Measurements from ENCODE around the gene PRXL2C. TPM values are rescaled to one million over a fixed set of nuclear protein-coding genes. Genes with fewer than 3 reads are reported as not detected.
A peak's percentile ranks its signal among the peaks of the same experiment; 100 is the strongest.
"Not testable (repeated sequence)": the region's sequence is repeated elsewhere in the genome, so short reads cannot be mapped to it uniquely, and the experiment has no call there.

Gene PRXL2C
- total RNA-seq, 1 donor from 2014 or later = 13.8 TPM

DNA sequence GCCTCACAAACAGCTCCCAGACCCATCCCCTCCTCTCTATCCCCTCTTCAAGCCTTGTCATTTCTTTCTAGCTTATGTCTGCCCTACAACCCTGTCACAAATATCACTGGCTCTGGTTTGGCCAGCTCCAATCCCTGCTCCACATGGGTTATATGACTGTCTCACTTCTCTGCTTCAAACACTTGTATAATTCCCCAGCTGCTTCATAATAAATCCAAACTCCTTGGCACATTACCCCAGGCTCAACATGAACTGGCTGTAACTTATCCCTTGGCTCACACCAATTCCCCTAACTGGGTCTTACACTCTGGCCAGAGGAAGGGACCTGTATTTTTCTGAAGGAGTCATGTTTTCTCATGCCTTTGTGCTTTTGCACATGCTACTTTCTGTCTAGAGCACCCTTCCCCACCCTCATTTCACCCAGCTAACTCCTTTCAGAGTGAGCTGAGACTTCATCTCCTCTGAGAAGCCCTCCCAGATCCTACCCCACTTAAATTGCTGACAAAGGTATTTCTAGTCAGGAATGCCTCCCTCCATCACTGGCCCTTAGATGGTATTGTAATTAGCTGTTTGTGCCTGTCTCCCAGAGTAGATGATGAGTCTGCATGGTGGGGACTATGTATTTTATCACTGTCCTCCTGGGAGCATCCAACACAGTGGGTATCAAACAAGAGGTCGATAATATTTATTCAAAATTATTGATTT lies 5.3 kb downstream of the PRXL2C start:
- no peak for DNase-seq (ENCODE audit: extremely low read depth, low read depth, low spot score)

DNA sequence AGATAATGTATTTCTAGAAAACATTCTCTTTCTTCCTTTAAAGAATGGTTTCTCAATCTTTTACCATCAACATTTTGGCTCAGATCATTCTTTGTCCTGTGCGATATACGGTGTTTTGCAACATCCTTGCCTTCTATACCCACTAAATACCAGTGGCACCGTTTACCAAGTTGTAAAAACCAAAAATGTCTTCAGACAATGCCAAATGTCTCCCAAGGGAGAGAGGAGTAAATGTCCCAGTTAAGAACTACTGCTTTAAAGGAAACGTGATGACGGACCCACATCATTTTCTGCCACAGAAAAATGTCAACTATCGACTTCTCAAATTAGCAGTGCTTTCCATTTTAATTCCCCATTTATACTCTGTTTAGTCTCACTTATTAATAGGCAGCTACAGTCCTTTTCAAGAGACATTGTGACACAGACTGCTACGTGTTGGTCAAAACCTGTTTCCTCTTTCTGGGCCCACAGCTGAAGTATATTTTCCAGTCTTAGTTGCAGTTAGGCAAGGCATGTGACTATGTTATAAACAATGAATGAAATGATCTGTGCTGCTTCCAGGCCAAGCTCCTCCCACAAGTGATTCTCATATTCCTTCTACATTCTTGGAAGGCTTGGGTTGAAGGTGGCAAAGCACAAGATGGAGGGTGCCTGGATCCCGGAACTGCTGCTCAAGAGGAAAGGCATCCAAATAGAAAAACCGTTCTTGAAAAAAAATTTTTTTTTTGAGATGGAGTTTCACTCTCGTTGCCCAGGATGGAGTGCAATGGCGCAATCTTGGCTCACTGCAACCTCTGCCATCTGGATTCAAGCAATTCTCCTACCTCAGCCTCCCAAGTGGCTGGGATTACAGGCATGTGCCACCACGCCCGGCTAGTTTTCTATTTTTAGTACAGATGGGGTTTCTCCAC lies 8.8 kb downstream of the PRXL2C start:
- no peak for DNase-seq (ENCODE audit: extremely low read depth, low read depth, low spot score)

DNA sequence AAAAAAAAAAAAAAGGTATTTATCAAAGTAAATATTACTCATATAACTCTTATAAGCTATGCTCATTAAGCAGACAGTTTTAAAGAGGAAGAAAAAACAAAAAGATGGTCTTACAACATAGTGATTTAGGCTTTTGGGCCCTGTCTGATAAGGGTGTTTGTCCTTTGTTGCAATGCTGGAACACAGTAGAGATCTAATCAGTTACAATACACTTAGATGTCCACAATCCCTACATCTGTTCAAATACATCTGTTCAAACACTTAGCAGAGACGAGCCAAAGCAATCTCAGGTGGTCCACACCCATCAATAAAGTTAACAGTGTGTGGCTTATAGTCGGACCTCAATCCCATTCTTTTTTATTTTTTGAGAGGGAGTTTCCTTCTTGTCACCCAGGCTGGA lies 11.0 kb downstream of the PRXL2C start:
- DNase-seq (ENCODE audit: extremely low read depth, low read depth, low spot score) = no peak

DNA sequence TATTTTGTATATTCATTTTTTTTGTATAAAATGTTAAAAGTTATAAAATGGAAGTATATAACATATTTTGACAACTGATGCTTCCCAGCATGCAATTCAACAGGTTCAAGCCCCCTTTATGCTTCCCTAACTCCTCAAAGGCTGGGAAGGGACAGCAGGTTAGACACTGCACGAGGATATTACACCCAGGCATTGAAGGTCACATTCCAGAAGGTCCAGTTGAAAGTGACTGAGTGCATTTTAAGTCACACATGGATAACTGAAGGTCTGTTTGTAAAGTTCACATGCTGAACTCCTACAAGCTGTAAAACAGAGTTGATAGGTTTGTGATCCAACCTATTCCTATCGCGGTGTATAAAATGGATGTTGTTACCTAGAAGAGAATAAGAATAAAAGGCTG lies 13.6 kb downstream of the PRXL2C start:
- DNase-seq (ENCODE audit: extremely low read depth, low read depth, low spot score) = no peak

DNA sequence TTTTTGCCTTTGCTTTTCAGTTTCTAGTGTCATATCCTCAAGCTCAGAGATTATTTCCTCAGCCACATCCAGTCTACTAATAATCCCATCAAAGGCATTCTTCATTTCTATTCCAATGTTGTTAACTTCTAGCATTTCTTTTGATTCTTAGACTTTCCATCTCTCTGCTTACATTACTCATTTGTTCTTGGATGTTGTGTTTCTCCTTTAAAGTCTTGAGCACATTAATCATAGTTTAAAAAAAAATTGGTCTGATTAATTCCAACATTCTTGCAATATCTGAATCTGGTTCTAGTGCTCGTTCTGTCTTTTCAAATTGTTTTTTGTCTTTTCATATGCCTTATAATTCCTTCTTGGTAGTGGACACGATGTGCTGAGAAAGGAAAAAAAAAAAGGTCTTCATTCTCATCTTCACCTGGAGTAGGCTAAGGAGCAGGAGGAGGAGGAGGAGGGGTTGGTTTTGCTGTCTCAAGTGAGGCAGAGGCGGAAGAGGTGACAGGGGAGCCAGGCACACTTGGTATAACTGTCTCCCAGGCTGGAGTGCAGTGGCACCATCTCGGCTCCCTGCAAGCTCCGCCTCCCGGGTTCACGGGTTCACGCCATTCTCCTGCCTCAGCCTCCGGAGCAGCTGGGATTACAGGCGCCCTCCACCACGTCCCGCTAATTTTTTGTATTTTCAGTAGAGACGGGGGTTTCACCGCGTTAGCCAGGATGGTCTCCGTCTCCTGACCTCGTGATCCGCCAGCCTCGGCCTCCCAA lies 16.3 kb downstream of the PRXL2C start:
- DNase-seq (ENCODE audit: extremely low read depth, low read depth, low spot score) = no peak

DNA sequence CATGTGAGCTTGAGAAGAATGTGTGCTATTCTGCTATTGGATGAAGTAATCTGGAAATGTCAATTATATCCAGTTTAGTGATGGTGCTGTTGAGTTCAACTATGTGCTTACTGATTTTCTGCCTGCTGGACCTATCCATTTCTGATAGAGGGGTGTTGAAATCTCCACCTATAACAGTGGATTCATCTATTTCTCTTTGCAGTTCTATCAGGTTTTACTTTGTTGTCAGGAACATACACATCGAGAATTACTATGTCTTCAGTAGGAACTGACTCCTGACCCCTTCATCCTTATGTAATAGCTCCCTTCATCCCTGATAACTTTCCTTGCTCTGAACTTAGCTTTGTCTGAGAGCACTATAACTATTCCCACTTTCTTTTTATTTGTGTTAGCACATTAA lies 18.7 kb downstream of the PRXL2C start:
- DNase-seq (ENCODE audit: extremely low read depth, low read depth, low spot score) = no peak

DNA sequence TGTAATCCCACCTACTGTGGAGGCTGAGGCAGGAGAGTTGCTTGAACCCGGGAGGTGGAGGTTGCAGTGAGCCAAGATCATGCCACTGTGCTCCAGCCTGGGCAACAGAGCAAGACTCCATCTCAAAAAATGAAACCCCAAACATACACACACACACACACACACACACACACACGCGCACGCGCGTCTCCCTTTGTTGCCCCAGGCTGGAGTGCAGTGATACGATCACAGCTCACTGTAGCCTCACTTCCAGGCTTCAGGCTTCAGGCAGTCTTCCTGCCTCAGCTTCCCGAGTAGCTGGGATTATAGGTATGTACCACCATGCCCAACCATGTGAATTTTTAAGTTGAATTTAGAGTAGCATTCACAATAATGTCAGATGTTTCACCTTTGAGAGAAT lies 21.5 kb downstream of the PRXL2C start:
- DNase-seq (ENCODE audit: extremely low read depth, low read depth, low spot score) = not testable (repeated sequence)

DNA sequence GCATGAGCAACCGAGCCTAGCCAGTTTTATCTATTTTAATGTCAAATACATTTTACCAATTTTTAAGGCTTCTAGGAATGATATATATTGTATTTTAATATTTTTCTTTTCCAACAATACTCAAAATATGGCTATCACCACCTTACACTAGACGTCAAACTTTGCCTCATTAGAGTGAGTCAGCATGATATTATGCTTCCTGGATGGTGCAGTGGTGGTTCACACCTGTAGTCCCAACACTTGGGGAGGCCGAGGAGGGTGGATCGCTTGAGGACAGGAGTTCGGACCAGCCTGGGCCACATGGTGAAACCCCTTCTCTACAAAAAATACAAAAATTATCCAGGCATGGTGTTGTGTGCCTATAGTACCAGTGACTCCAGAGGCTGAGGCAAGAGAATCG lies 28.2 kb downstream of the PRXL2C start:
- DNase-seq (ENCODE audit: extremely low read depth, low read depth, low spot score) = no peak

DNA sequence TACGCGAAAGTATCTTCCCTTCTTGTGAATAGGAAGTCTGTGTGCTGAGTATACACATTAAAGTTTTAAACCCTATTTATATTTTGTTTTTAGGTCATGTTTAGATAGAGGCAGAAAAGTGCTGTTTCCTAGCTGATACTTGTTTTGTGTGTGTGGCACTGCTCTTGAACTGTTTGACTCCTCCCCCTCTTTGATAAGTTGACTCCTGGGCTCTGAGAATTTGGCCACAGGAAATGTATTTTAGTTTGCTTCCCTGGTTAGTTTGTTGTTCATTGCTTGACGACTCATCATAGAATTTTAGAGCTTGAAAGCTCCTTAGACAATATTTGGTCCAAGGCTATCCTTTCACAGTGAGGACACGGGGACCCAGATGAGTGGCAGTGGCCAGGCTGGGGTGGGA lies 33.5 kb downstream of the PRXL2C start:
- DNase-seq (ENCODE audit: extremely low read depth, low read depth, low spot score) = no peak

DNA sequence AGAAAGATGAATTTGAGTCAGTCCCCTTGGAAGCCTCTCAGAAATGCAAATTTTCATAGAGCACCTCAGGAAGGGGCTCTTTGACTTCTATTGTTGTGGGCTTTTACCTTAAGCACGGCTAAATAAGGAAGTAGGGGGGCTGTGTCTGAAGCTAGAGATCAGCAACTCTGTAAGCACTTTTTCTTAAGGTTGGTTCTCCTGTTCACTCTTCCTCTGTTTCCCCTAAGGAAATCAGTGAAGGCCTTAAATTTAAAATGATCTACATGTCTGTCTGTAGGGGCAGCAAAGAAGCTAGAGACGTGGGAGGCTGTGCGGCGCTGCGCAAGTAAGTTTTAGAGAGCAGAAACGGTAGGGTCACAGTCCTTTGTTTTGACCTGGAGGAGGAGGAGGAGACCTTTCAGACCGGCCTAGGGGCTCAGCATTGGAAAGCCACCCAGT lies 34.3 kb downstream of the PRXL2C start:
- DNase-seq (ENCODE audit: extremely low read depth, low read depth, low spot score) = no peak

DNA sequence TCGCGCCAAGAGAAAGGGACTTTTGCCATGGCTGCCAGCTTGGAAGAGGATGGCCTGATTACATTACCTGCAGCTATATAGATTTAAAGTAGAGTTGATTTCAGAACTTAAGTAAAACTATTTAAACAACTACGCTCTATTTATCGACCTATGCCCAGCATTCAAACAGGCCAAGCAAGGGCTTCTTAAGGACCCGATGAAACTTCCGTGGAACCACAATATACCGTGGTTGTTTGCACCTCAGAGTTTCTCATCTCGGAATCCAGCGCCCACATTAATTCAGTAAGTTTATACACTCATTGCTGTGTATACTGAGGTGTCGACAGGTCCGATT lies 35.0 kb downstream of the PRXL2C start:
- DNase-seq (ENCODE audit: extremely low read depth, low read depth, low spot score) = no peak

DNA sequence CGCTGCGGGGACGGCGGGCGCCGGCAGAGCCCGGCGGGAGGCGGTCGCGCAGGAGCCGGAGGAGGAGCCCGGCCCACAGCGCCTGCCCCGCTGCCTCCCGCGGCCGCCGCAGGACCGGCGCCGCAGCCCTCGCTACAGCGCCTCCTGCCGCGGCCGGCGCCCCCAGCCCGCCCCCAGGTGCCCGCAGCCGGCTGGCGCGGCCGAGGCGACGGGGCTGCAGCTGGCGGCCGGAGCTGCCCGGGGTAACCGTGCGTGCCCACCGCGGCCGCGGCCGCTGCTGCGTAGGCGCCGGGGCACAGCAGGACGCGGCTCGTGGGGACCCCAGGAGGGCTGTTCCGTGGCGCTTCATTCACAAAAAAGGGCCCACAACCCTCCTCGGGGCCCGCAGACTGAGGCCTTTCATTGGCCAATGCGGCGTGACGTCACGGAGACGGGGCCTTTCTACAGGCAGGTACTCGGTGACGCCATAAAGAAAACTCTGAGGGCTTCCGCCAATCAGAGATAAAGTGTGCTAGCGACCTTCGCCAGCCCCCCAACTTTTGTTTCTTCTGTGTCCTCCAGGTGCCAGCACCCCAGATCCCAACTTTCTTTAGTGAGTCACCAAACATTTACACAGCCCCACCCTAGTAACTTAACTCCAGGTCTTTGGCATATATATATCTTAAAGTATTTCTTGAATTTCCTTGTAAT lies 35.5 kb downstream of the PRXL2C start, which contains the start of gene CDC14B:
TSS of gene CDC14B (minus strand) at position 353 of the 690 bp plus-strand sequence. CDS start 465 bp downstream, outside the sequence.
- DNase-seq (ENCODE audit: extremely low read depth, low read depth, low spot score) = peak; percentile 45

DNA sequence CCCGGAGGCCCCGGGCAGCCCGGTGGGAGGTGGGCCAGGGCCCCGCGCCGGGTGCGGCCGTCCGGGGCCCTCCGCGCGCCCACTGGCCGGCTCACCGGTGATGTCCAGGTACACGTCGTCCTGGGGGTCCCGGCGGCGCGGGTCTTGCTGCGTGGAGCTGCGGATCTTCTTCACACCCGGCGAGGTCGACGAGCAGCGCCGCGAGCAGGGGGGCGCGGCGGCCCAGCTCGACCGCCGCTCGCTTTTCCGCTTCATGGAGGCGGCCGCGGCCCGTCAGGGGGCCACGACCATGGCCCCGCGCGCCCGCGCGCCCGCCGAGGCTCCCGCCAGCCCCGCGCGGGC lies 36.0 kb downstream of the PRXL2C start:
- no peak for DNase-seq (ENCODE audit: extremely low read depth, low read depth, low spot score)

DNA sequence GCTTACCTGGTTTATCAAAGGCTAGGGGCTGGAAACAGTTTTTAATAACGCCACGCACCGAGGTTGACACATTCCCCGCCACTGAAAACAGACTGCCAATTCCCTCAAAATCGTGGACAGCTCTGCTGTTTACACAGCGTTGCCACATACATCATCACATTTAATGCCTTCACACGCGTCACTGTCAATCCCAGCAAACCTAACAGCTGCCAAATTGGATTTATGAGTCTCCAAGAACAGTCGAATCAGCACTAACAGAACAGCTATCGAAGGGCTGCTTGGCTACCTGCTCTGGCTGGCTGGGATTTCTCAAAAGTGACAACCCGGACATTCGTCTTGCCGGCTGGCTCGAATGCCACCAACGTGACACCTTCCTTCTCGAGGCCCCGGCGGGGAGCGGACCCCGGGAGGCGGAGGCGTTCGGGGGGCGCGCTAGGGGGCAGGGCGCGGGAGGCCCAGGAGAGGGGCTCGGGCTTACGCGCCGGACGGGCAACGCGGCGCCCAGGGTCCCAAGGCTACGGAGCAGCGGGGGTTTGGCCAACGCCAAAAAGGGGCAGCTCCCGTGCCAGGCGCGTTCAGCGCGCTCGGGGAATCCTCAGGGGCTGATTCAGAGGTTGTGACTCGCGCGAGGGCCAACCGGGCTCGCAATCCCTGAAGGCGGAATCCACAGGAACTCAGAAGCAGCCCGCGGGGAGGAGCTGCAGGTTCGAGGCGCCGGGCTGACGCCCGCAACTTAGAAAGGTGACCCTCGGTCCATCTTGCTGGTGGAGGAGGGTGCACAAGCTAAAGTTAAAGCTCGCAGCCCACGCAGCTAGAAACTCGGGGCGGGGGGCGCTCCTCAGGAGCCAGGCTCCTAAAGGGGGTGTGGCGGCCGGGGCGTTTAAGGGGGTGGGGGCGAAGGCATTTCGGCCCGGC lies 36.7 kb downstream of the PRXL2C start:
- no peak for DNase-seq (ENCODE audit: extremely low read depth, low read depth, low spot score)

DNA sequence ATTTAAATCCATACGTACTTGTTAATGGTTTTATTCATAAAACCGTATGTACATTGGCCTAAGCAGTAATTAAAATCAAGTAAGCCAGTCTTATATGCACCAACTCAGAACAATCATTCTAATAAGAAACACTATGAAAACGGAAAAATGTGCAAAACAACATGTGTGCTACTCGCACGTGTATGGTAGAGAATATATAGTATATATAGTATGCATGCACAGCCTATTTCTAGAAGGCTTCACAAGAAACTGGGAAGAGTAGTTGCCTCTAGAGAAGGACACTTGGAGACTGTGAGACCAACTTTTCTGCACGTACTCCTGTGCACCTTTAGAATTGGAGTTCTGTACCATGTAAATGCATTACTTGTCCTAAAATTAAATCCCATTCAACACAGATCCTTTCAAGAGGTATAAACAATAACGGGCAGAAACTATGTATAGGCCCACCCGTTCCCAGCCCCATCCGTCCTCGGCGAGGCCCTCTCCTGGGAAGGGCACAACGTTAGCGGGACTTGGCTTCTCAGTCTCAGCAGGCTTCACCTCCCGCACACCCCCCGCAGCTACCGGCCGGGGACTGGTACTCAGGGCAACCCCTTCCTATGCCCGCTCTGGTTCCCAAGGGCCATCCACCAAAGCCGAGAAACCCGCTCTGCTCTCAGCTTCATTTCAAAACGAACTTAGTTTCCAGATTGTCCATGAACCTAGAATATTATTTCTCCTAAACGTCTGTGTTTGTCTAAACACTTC lies 37.5 kb downstream of the PRXL2C start:
- DNase-seq (ENCODE audit: extremely low read depth, low read depth, low spot score) = no peak

DNA sequence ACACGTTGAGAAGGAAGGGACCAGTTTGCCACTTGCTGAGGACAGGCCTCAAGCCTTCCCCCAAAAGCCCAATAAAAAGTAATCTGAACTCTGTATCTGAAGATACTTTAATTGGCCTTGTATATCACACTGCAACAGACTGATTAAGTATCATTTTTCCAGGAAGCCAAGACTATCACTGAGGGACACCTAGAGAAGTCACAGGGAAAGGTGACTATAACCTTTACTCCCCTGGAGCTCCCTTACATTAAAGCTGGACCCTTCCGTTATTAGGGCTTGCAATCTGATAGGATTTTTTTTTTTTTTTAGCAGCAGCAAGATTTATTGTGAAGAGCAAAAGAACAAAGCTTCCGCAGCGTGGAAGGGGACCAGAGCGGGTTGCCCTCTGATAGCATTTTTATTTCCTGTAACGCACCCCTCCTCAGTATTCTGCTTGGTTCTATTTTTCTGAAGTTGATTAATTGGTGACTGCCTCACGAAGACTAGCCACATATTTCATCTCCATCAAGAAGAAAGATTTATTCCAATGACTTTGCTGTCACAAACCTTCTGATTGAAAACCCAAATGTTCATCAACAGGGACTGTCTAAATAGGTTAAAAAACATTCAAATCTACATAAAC lies 38.2 kb downstream of the PRXL2C start:
- no peak for DNase-seq (ENCODE audit: extremely low read depth, low read depth, low spot score)

DNA sequence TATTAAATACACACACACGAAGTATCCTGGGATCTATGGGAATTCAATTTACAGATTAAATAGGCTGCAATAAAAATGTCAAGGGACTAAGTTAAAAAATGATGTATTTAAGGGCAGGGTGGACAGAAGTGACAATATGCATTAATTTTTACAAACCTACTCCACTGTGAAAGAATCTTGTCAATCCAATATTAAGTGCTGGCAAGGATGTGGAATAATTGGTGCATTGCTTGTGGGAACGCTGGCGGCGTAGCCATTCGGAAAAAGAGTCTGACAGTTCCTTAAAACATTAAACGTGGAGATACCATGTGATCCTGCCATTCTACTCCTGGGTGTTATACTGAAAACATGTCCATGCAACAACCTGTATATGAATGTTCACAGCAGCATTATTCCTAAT lies 39.7 kb downstream of the PRXL2C start:
- DNase-seq (ENCODE audit: extremely low read depth, low read depth, low spot score) = no peak

DNA sequence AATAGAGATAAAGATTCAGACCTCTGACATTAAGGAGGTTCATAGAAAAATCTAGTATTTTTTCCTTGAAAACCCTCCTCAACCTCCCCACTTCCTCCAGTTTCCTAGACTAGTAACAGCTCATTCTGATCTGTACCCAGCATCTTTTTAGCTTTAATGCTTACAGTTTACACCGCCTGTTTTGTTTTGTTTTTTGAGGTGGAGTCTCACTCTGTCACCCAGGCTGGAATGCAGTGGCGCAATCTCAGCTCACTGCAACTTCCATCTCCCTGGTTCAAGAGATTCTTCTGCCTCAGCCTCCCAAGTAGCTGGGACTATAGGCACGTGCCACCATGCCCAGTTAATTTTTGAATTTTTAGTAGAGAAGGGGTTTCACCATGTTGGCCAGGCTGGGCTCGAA lies 40.5 kb downstream of the PRXL2C start:
- not testable (repeated sequence) for DNase-seq (ENCODE audit: extremely low read depth, low read depth, low spot score)
